CD4-positive, alpha-beta memory T cell (primary cell): ENCODE measurements around the gene SLC6A11. TPM values are rescaled to one million over a fixed set of nuclear protein-coding genes. Genes with fewer than 3 reads are reported as not detected.

Source experiments
- CTCF ChIA-PET: fragments of 350-600 bp; sonication (Branson Sonifier 250); formaldehyde crosslinking; loops from one replicate; lab custom pipeline; 2021; ENCODE audit warnings: inconsistent platforms; ENCODE audit not compliant: partially characterized antibody; lab: Charles Lee
- POLR2A ChIA-PET: fragments of 350-600 bp; sonication (Branson Sonifier 250); formaldehyde crosslinking; loops from one replicate; lab custom pipeline; 2021; ENCODE audit not compliant: partially characterized antibody; lab: Charles Lee
- DNase-seq, 5 donors: peaks; one replicate each; pipeline versions ENCODE4 v3.0.0 to v3.0.0-alpha.2; 2020 to 2022; ENCODE audit warnings: mixed read lengths in 1 of 5
- H3K27ac ChIP-seq: one replicate; pipeline ENCODE4 v1.7.0; 2013; ENCODE audit warnings: low read depth, low read length
- H3K27me3 ChIP-seq: 2 replicates; pipeline ENCODE4 v1.7.0; 2013; ENCODE audit warnings: mild to moderate bottlenecking, low read length, moderate library complexity; ENCODE audit not compliant: insufficient read depth
- H3K36me3 ChIP-seq: 2 replicates; pipeline ENCODE4 v1.7.0; 2013; ENCODE audit warnings: mild to moderate bottlenecking, low read length, moderate library complexity; ENCODE audit not compliant: insufficient read depth
- H3K4me1 ChIP-seq: 2 replicates; pipeline ENCODE4 v1.7.0; 2013; ENCODE audit warnings: mild to moderate bottlenecking, low read length, moderate library complexity; ENCODE audit not compliant: insufficient read depth
- H3K4me3 ChIP-seq, 2 donors: one replicate each; pipeline ENCODE4 v1.7.0; 2013; ENCODE audit warnings: low read length in 2 of 2, mild to moderate bottlenecking in 1 of 2
- H3K9me3 ChIP-seq, 2 donors: one replicate each; pipeline ENCODE4 v1.7.0; 2013; ENCODE audit warnings: low read length in 2 of 2, control low read depth in 1 of 2; ENCODE audit not compliant: control insufficient read depth in 1 of 2
- H3K27ac Mint-ChIP-seq, 7 donors: one replicate each; pipeline ENCODE4 v1.8.0; 2020 to 2021; ENCODE audit warnings: mixed read lengths in 7 of 7, mild to moderate bottlenecking in 6 of 7, inconsistent platforms in 3 of 7, moderate library complexity in 3 of 7
- H3K27me3 Mint-ChIP-seq, 2 donors: one replicate each; pipeline ENCODE4 v1.8.0; 2020 to 2021; ENCODE audit warnings: mixed read lengths in 2 of 2
- H3K36me3 Mint-ChIP-seq, 2 donors: one replicate each; pipeline ENCODE4 v1.8.0; 2020 to 2021; ENCODE audit warnings: mixed read lengths in 2 of 2, inconsistent platforms in 1 of 2, mild to moderate bottlenecking in 1 of 2
- H3K4me1 Mint-ChIP-seq, 4 donors: one replicate each; pipeline ENCODE4 v1.8.0; 2020 to 2021; ENCODE audit warnings: mixed read lengths in 4 of 4, mild to moderate bottlenecking in 1 of 4
- H3K4me3 Mint-ChIP-seq, 8 donors: one replicate each; pipeline ENCODE4 v1.8.0; 2020 to 2021; ENCODE audit warnings: mixed read lengths in 8 of 8, mild to moderate bottlenecking in 7 of 8, moderate library complexity in 6 of 8, inconsistent platforms in 3 of 8
- H3K9me3 Mint-ChIP-seq, 8 donors: one replicate each; pipeline ENCODE4 v1.8.0; 2020 to 2021; ENCODE audit warnings: mixed read lengths in 8 of 8, mild to moderate bottlenecking in 5 of 8, inconsistent platforms in 3 of 8, moderate library complexity in 1 of 8
- intact Hi-C: fragments of 100-400 bp; cut with micrococcal nuclease; formaldehyde crosslinking; loops from one replicate; pipeline ENCODE4 v1.15.1; 2023
- polyA plus RNA-seq, 2 donors: library from polyadenylated mRNA; unstranded; fragments of 300-500 nt; fragmentation: Illumina TruSeq; gene quantifications; one replicate each; pipeline ENCODE4 v1.2.3, GENCODE V29; 2021
- total RNA-seq, 2 experiments: library from RNA; stranded (reverse); gene quantifications; one replicate each; pipeline ENCODE4 v1.2.3, GENCODE V29; 2021

SLC6A11 gene
- total and polyA plus RNA-seq, 4 experiments from 2014 or later: not detected

DNA sequence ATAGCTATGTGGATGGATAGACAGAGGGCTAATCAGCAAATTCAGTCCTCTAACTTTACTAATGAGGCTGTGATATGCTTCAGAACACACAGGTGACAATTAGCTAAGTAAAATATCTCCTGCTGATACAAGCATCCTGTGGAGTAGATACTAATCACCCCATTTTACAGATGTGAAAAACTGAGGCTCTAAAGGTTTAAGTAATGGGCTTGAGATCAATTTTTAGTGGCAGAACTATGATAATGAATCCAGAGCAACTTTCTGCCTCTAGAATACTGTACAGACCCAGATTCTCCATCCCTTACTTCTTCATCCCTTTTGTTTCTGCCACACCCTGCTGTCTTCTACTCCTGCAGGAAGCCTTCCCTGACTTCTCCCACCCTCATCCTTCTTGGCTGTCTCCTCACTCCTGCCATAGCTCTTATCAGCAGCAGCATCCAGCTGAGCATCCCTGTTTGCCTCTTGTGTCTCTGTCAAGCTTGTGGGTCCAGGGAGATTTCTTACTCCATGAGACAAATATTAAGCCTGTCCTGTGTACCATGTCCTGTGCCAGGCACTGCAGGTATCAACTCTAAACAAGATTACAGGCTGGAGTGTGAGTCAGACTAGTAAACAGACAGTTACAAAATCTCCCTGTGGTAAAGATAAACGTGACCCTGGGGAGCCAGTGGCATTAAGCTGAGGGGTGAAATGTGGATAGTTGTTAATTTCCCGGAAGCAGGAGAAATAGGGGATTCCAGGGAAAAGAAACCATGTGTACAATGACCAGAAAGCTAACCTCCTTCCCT, 39.2 kb downstream of the SLC6A11 start:
- ChIA-PET CTCF (no interaction called here), POLR2A (no interaction called here)
- Mint-ChIP-seq H3K4me3 (no peak overlapping the region), H3K36me3 (no peaks in the 10 kb centered on the region), H3K27me3 (peaks cover 8 to 14% of the 10 kb centered on the region in 2 donors), H3K4me1 (no peaks in the 10 kb centered on the region), H3K27ac (no peak overlapping the region), H3K9me3 (peaks cover 0 to 2% (median 0%) of the 10 kb centered on the region in 8 donors)
- H3K36me3 ChIP-seq: no peaks in the 10 kb centered on the region
- intact Hi-C loops: no loop called here
- no peaks in the 10 kb centered on the region for H3K9me3 ChIP-seq
- no peaks in the 10 kb centered on the region for H3K27me3 ChIP-seq
- no peak overlapping the region for H3K27ac ChIP-seq
- H3K4me1 ChIP-seq: no peaks in the 10 kb centered on the region
- no peak overlapping the region for H3K4me3 ChIP-seq
- no peak for DNase-seq

- Mint-ChIP-seq H3K27ac (no peak overlapping the region), H3K9me3 (peaks cover 0 to 2% (median 0%) of the 10 kb centered on the region in 8 donors), H3K4me1 (no peaks in the 10 kb centered on the region), H3K4me3 (no peak overlapping the region), H3K27me3 (peaks cover 8 to 20% of the 10 kb centered on the region in 2 donors), H3K36me3 (no peaks in the 10 kb centered on the region)
- POLR2A ChIA-PET: no interaction called here
- Histone ChIP-seq H3K9me3 (no peaks in the 10 kb centered on the region), H3K27ac (no peak overlapping the region), H3K27me3 (no peaks in the 10 kb centered on the region), H3K4me1 (no peaks in the 10 kb centered on the region), H3K4me3 (no peak overlapping the region), H3K36me3 (no peaks in the 10 kb centered on the region)
- DNase-seq: no peak
- CTCF ChIA-PET: no interaction called here
- intact Hi-C loops: no loop called here
These were observed 40.0 kb downstream of the SLC6A11 start for GRCh38 chr3:10855871-10856662.

- intact Hi-C loops: no loop called here
- H3K27me3 ChIP-seq: no peaks in the 10 kb centered on the region
- Mint-ChIP-seq H3K27ac (no peak overlapping the region), H3K4me1 (no peaks in the 10 kb centered on the region), H3K36me3 (no peaks in the 10 kb centered on the region), H3K9me3 (peaks cover 0 to 2% (median 0%) of the 10 kb centered on the region in 8 donors), H3K27me3 (peaks cover 8 to 20% of the 10 kb centered on the region in 2 donors), H3K4me3 (no peak overlapping the region)
- DNase-seq: no peak
- no peaks in the 10 kb centered on the region for H3K9me3 ChIP-seq
- H3K4me1 ChIP-seq: no peaks in the 10 kb centered on the region
- no peaks in the 10 kb centered on the region for H3K36me3 ChIP-seq
- no peak overlapping the region for H3K27ac ChIP-seq
- POLR2A ChIA-PET: no interaction called here
- H3K4me3 ChIP-seq: no peak overlapping the region
- CTCF ChIA-PET: no interaction called here
These were observed 41.2 kb downstream of the SLC6A11 start for GRCh38 chr3:10857235-10857634.

GRCh38 chr3:10858091-10858490, 42.1 kb downstream of the SLC6A11 start:
- intact Hi-C loops: no loop called here
- Histone ChIP-seq H3K4me1 (no peaks in the 10 kb centered on the region), H3K4me3 (no peak overlapping the region), H3K27ac (no peak overlapping the region), H3K27me3 (no peaks in the 10 kb centered on the region), H3K36me3 (no peaks in the 10 kb centered on the region), H3K9me3 (no peaks in the 10 kb centered on the region)
- ChIA-PET CTCF (no interaction called here), POLR2A (no interaction called here)
- H3K4me3 Mint-ChIP-seq: no peak overlapping the region
- peaks cover 8 to 20% of the 10 kb centered on the region in 2 donors for H3K27me3 Mint-ChIP-seq
- DNase-seq: no peak
- no peak overlapping the region for H3K27ac Mint-ChIP-seq
- H3K9me3 Mint-ChIP-seq: no peaks in the 10 kb centered on the region
- H3K4me1 Mint-ChIP-seq: no peaks in the 10 kb centered on the region
- H3K36me3 Mint-ChIP-seq: no peaks in the 10 kb centered on the region

GRCh38 chr3:10867384-10867783, 51.4 kb downstream of the SLC6A11 start:
- Mint-ChIP-seq H3K27ac (no peak overlapping the region), H3K4me3 (no peak overlapping the region), H3K4me1 (no peaks in the 10 kb centered on the region), H3K27me3 (peaks cover 10 to 11% of the 10 kb centered on the region in 2 donors), H3K36me3 (no peaks in the 10 kb centered on the region), H3K9me3 (peaks cover 0 to 2% (median 0%) of the 10 kb centered on the region in 8 donors)
- no peak overlapping the region for H3K27ac ChIP-seq
- POLR2A ChIA-PET: no interaction called here
- H3K4me1 ChIP-seq: no peaks in the 10 kb centered on the region
- no peak for DNase-seq
- intact Hi-C loops: no loop called here
- CTCF ChIA-PET: no interaction called here
- no peaks in the 10 kb centered on the region for H3K9me3 ChIP-seq
- H3K36me3 ChIP-seq: no peaks in the 10 kb centered on the region
- no peak overlapping the region for H3K4me3 ChIP-seq
- H3K27me3 ChIP-seq: no peaks in the 10 kb centered on the region

DNA sequence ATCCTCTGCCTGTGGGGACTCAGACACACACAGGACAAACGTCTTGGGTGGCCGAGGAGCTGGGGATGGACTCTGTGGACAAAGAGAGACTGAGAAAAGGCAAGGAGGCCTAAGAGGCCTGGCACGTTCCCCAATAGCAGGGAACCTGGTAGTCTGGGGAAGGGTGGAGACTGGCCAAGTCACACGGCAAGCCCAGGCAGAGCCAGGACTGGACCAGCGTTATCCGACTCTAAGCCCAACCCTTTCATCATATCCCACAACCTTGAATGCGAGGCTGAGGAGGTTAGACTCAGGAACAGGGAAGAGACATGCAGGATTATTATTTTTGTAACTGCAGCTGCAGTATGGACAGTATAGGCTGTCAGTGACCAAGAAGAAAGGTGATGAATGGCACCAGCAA, 53.4 kb downstream of the SLC6A11 start:
- H3K9me3 ChIP-seq: no peaks in the 10 kb centered on the region
- no peak overlapping the region for H3K27ac Mint-ChIP-seq
- H3K36me3 ChIP-seq: no peaks in the 10 kb centered on the region
- no peak for DNase-seq
- H3K9me3 Mint-ChIP-seq: peaks cover 0 to 2% (median 0%) of the 10 kb centered on the region in 8 donors
- no peaks in the 10 kb centered on the region for H3K36me3 Mint-ChIP-seq
- no peak overlapping the region for H3K4me3 Mint-ChIP-seq
- no peak overlapping the region for H3K27ac ChIP-seq
- ChIA-PET POLR2A (no interaction called here), CTCF (no interaction called here)
- intact Hi-C loops: no loop called here
- H3K4me1 Mint-ChIP-seq: no peaks in the 10 kb centered on the region
- no peaks in the 10 kb centered on the region for H3K4me1 ChIP-seq
- H3K4me3 ChIP-seq: no peak overlapping the region
- no peaks in the 10 kb centered on the region for H3K27me3 ChIP-seq
- peaks cover 13 to 20% of the 10 kb centered on the region in 2 donors for H3K27me3 Mint-ChIP-seq

GRCh38 chr3:10870296-10870695, 54.3 kb downstream of the SLC6A11 start:
- POLR2A ChIA-PET: no interaction called here
- H3K27ac Mint-ChIP-seq: no peak overlapping the region

More at GRCh38 chr3:10870296-10870695, 54.3 kb downstream of the SLC6A11 start:
- Mint-ChIP-seq H3K9me3 (peaks cover 0 to 3% (median 0%) of the 10 kb centered on the region in 8 donors), H3K36me3 (no peaks in the 10 kb centered on the region), H3K4me3 (no peak overlapping the region), H3K27me3 (peaks cover 13 to 20% of the 10 kb centered on the region in 2 donors), H3K4me1 (no peaks in the 10 kb centered on the region)
- Histone ChIP-seq H3K9me3 (no peaks in the 10 kb centered on the region), H3K4me1 (no peaks in the 10 kb centered on the region), H3K27ac (no peak overlapping the region), H3K36me3 (no peaks in the 10 kb centered on the region), H3K4me3 (no peak overlapping the region), H3K27me3 (no peaks in the 10 kb centered on the region)
- CTCF ChIA-PET: no interaction called here
- no peak for DNase-seq
- intact Hi-C loops: no loop called here
